ENCODE measurements around the gene GNG3.
"Not testable (repeated sequence)": the region's sequence is repeated elsewhere in the genome, so short reads cannot be mapped to it uniquely, and the experiment has no call there.

GNG3 gene

DNA sequence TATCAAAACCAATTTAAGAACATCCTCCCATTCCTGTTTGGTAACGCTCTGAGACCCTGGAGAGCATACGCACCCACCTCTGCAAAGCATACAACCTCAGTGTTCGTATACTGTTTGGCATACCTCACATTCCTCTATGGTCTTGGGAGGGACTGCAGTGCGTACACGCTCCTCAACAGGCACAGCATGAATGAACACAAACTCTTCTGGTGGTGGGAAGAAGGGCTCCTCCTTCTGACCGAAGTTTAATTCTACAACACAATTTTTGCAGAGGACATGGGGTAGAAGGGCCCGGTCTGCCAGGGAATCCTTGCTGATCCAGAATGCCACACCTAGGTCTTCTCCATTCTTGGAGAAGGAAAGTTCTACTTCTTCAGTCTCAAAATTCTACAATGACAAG, 14.5 kb downstream of the GNG3 start:
- DNase-seq, result no peak

DNA sequence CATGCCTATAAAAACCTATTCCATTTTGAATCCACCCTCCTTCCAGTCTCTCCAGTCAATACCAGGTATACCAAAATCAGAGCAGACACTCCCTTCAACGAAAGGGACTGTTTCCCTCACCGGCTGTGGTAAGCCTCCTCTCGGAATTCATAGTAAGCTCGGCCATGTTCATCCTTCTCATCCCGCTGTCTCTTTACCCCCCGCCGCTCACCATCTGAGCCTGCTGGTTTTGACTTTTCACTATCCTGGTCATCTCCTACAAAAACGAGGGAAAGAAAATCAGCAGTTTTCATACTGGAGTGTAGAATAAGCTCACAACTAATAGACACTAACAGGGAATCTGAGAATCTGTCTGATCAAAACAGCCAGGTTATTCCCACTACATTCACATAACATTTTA, 16.7 kb downstream of the GNG3 start:
- no peak for DNase-seq

GRCh38 chr11:62725646-62726045, 18.2 kb downstream of the GNG3 start:
- no peak for DNase-seq

DNA sequence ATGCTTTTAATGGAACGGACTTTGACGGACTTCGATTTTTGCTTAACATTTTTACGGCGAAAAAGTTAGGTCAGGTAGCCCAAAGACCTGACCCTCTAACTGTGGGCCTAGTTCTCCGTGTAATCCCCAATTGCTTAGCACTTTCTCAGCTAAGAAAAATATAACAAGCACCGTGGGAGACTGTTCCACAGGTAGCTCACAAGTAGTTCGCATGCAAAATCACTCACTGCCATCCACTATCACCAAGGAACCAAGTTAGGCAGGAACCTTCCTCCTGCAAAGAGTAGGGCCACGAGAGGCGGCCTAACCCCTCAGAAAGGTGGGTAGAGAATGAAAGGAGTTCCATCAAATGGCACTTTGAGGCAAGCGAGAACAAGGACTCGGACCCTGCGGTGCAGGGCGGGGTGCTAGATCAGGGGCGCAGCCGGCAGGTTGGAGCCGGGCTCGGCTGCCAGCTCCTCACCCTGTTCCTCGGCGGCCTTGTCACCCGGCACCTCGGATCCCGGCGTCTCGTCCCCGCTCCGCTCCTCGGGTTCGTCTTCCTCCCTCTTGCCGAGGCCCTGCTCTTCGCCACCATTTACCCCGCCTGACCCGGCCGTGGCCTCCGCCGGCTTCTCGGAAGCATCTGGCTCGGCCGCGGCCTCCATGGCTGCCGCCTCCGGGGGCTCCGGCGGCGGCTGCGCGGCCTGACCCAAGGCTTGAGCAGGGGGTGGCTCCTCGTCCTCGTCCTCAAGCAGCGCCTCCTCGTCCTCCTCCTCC, 18.9 kb downstream of the GNG3 start:
- no peak for DNase-seq

- DNase-seq, result no peak
Observed at GRCh38 chr11:62726915-62727164, 19.4 kb downstream of the GNG3 start.

DNA sequence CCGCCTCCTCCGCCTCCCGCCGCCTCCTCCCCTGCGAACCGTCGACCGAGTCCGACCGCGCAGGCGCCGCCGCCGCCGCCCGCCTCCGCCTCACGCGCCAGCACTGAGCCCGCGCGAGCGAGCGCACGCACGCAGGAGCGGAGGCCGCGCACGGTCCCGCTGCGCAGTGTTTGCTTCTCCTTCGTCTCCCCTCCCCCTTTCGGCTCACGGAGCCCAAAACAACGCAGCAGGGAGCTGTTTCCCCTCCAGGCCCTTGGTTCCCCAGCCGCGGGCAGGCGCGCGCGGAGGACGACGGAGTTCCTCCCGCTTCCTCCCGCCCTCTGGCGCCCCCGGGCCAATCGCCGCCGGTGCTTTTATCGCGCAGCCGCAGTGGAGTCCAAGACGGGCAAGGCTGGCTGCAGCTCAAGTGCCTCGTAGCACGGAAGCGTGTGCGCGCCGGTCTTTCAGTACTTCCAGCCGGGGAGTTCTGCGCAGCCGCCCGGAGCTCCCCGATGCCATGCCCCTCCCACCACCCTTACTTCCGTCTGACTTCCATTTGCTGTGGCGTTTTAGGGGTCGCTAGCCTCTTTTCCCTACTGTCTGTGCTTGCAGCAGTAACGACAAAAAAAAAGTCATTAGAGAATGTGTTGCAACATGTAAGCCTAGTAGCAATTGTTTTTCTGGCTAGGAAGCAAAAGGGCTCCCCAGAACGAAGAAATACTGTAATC, 19.8 kb downstream of the GNG3 start, which contains the start of gene HNRNPUL2:
Gene HNRNPUL2 (minus strand): TSS at position 293 of the 707 bp plus-strand sequence. CDS start 301 bp downstream, outside the sequence.
- DNase-seq, result peak; percentile 99

- DNase-seq, result peak; percentile 97
Observed at GRCh38 chr11:62727872-62728170, 20.3 kb downstream of the GNG3 start.

DNA sequence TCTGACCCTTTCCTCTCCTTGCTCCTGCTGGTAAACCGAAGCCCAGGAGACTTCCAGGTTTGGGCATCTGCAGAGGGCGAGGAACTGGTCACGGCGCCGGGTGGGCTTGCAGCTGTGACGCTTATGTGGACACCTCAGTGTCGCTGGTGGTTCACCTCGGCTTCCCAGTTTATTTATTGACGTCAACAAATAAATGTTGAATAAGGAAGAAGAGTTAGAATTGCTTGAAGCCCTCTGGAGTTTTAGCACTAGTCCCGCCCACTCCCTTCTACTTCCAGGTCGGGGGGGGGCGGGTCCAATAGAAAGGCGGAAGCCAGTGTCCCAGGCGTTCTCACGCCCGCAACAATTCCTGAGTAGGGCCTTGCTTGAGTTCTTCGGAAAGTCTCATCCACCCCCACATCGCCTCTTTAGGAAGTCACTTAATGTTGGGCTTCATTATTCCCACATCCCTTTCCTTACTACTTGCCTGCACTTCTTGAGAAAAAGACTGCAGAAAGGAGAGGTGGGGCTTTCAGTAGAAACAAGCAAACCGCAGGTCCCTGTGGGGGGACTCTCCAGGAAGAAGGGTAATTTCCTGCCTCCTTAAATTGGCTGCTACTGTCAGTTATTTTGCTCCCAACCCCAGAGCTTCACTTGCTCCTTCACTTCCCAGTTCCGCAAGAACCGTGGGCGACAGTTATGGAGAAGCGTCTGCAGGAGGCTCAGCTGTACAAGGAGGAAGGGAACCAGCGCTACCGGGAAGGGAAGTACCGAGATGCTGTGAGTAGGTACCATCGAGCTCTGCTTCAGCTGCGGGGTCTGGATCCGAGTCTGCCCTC, 20.9 kb downstream of the GNG3 start, which contains the start of gene TTC9C:
Gene TTC9C (plus strand): TSS at position 316 of the 818 bp plus-strand sequence. CDS start 363 bp downstream, at position 679.
- DNase-seq, result peak; percentile 84

GRCh38 chr11:62730076-62730475, 22.6 kb downstream of the GNG3 start:
- not testable (repeated sequence) for DNase-seq

GRCh38 chr11:62732830-62733229, 25.4 kb downstream of the GNG3 start:
- DNase-seq, result peak; percentile 28

DNA sequence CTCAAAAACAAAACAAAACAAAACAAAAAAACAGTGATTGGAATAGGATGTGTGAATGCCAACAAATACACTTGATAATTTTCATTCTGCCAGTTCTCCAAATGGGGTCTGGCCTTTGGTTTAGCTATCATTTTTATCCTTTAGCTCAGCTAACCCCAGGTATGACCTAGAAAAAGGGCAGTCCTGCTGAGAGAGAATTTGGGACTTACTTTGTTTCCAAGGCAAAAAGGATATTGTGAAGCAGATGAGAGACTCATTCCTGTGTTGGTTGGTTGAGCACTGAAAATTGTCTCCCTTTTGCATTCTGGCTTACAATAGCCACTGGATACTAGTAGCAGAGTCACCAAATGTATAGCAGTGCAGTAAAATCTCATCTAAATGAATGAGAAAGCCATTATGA, 29.7 kb downstream of the GNG3 start:
- DNase-seq, result no peak

DNA sequence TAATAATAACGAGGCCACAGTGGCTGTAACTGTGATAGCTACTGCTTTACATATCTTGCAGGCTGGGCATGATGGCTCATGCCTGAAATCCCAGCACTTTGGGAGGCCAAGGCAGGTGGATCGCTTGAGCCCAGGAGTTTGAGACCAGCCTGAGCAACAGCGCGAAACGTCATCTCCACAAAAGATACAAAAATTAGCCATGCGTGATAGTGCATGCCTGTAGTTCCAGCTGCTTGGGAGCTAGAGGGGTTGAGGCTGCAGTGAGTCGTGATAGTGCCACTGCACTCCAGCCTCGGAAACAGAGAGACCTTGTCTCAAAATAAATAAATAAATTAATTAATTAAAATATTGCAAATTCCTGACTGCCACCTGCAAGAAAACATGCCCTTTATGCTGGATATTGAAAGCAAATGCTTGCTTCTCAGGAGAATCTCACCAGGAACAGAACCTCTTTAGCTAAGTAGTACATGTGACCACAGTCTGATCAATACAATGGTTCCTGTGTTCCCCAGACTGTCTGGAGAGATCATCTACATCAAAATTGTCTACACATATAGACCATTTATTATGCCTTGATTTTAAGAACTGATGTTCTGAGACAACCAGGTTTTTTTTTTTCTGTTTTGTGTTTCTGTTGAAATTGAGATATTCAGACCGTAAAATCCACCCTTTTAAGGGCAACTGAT, 40.1 kb downstream of the GNG3 start:
- no peak for DNase-seq

- DNase-seq, result not testable (repeated sequence)
Observed at GRCh38 chr11:62749931-62750330, 42.5 kb downstream of the GNG3 start.

GRCh38 chr11:62752177-62752785, 44.8 kb downstream of the GNG3 start:
- DNase-seq, result no peak

DNA sequence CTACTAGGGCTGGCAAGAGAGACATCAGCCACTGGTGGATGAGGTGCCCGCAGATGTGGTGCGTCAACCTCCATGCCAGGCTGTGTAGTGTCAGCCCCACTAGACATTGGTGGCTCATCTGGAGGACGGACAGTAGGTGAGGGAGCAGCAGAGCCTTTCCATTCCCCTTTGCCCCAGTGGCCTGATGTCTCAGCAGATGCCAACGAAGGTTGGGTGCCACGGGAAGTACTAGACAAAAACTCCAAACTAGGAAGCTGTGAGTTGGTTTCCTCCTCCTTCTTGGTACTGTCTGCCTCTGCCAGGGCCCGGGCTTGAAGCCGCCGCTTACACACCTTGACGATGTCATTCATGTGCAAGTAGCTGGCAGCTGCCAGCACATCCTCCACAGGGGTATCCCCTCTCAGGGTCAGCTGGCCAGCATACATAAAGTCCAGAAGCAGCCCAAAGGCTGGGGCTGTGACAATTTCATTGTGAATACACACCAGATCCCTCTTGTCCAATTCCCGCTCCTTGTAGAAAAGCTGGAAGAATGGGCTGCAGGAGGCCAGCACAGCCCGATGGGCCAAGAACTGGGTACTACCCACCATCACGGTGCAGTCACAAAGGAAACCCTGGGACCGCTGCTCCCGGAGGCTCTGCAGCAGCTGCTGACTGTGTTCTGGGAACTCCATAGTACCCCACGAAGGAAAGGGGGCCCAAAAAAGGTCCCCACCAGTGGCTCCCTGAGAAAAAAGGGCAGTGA, 45.7 kb downstream of the GNG3 start:
- no peak for DNase-seq

GRCh38 chr11:62753736-62754603, 46.5 kb downstream of the GNG3 start, which contains the start of gene ZBTB3:
TSS of gene ZBTB3 (minus strand) at chr11:62754160. CDS start at chr11:62753664, 496 bp downstream.
- DNase-seq, result peak; percentile 99

DNA sequence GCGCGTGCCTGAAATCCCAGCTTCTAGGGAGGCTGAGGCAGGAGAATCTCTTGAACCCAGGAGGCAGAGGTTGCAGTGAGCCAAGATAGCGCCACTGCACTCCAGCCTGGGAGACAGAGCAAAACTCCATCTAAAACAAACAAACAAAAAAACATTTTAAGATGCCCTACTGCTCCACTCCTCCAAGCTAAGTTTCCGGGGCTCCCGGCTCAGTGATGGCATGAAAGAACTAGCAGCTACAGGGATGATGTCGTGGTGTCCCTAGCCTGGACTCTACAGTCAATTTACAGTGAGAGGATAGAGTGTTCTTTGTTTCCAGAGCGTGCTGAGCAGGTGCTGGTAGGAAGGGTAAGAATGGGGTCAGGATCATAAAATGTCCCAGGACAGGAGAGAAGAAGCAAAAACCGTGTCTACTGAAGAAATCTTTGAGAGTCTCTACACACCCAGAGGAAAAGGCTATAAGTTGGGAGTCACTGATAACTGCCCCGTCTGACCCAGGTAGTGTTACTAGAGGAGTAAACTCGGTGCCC, 47.7 kb downstream of the GNG3 start:
- DNase-seq, result no peak

DNA sequence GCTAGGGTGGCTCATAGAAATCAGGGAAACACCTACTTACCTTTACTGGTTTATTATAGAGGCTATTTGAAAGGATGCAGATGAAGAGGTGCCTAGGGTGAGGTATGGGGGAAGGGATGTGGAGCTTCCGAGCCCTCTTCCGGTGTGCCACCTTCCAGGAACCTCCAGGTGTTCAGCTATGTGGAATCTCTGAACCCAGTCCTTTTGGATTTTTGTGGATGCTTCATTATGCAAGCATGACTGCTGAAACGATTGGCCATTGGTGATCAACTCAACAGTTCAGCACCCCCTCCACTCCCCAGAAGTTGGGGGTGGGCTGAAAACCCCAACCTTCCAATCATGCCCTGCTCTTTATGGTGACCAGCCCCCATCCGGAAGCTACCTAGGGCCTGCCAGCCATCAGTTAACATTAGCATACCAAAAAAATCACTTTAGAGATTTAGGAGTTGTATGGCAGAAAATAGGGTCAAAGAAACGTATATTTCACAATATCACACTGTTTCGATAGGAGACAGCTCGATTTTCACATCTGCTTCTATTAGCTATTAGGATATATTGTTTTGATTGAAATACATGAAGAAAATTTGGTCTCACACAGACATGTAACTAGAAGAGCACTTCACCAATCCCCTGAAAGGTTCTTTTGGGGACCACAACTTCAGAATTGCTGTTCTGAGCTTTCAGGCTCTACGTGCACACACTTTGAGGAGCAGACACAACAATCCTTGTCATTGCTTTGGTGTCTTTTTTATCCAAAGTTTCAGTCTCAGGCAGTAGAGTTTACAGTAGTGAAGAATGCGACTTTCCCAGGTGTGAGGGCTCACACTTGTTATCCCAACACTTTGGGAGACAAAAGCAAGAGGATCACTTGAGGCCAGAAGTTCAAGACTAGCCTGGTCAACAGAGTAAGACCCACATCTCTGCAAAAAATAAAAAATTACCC, 50.6 kb downstream of the GNG3 start:
- DNase-seq, result no peak
